H9 (cell line): Measurements from ENCODE around the gene TRIM40. TPM values are rescaled to one million over a fixed set of nuclear protein-coding genes. Genes with fewer than 3 reads are reported as not detected.

Experiments used
- DNase-seq: peaks from one replicate; pipeline ENCODE4 v3.0.0-alpha.2; 2017
- H2AFZ ChIP-seq: one replicate; pipeline ENCODE4 v1.6.1; 2013; ENCODE audit warnings: mild to moderate bottlenecking, low read length, control low read depth, moderate library complexity
- H2AK5ac ChIP-seq: 2 replicates; pipeline ENCODE4 v1.6.1; 2013; ENCODE audit warnings: low read length, control low read depth, mixed read lengths; ENCODE audit not compliant: insufficient read length
- H2BK120ac ChIP-seq: one replicate; pipeline ENCODE4 v1.6.1; 2013; ENCODE audit warnings: low read depth, mild to moderate bottlenecking, low read length, control low read depth, inconsistent platforms; ENCODE audit not compliant: poor library complexity, severe bottlenecking
- H2BK12ac ChIP-seq: 2 replicates; pipeline ENCODE4 v1.6.1; 2013; ENCODE audit warnings: low read length, control low read depth, mixed read lengths, low read depth; ENCODE audit not compliant: insufficient read length
- H2BK15ac ChIP-seq: 2 replicates; pipeline ENCODE4 v1.6.1; 2013; ENCODE audit warnings: low read depth, low read length, control low read depth
- H2BK20ac ChIP-seq: one replicate; pipeline ENCODE4 v1.6.1; 2013; ENCODE audit warnings: low read depth, mild to moderate bottlenecking, low read length, control low read depth, inconsistent platforms; ENCODE audit not compliant: poor library complexity, severe bottlenecking
- H2BK5ac ChIP-seq: 2 replicates; pipeline ENCODE4 v1.6.1; 2013; ENCODE audit warnings: low read length, control low read depth, mixed read lengths; ENCODE audit not compliant: insufficient read length
- H3K14ac ChIP-seq: 2 replicates; pipeline ENCODE4 v1.6.1; 2013; ENCODE audit warnings: low read length, control low read depth; ENCODE audit not compliant: insufficient read depth
- H3K18ac ChIP-seq: 2 replicates; pipeline ENCODE4 v1.6.1; 2013; ENCODE audit warnings: low read depth, mild to moderate bottlenecking, mixed read lengths, low read length, control low read depth; ENCODE audit not compliant: insufficient read length
- H3K23ac ChIP-seq: 2 replicates; pipeline ENCODE4 v1.6.1; 2013; ENCODE audit warnings: low read length, control low read depth, mixed read lengths, low read depth; ENCODE audit not compliant: insufficient read length
- H3K23me2 ChIP-seq: 2 replicates; pipeline ENCODE4 v1.6.1; 2013; ENCODE audit warnings: low read depth, mild to moderate bottlenecking, mixed read lengths, low read length, control low read depth; ENCODE audit not compliant: insufficient read length, poor library complexity, severe bottlenecking
- H3K27ac ChIP-seq: 2 replicates; pipeline ENCODE4 v1.5.1; 2013; ENCODE audit warnings: low read length, control low read depth, mixed read lengths, low read depth; ENCODE audit not compliant: insufficient read length
- H3K27me3 ChIP-seq: 2 replicates; pipeline ENCODE4 v1.6.1; 2013; ENCODE audit warnings: low read length, control low read depth, inconsistent platforms; ENCODE audit not compliant: insufficient read depth
- H3K4ac ChIP-seq: 2 replicates; pipeline ENCODE4 v1.6.1; 2013; ENCODE audit warnings: low read depth, mild to moderate bottlenecking, control low read depth, inconsistent platforms, low read length, moderate library complexity
- H3K4me1 ChIP-seq: 2 replicates; pipeline ENCODE4 v1.6.1; 2013; ENCODE audit warnings: low read length, control low read depth, inconsistent platforms; ENCODE audit not compliant: insufficient read depth
- H3K4me2 ChIP-seq: 2 replicates; pipeline ENCODE4 v1.6.1; 2013; ENCODE audit warnings: low read length, control low read depth, mixed read lengths; ENCODE audit not compliant: insufficient read length, insufficient read depth
- H3K56ac ChIP-seq: 2 replicates; pipeline ENCODE4 v1.6.1; 2013; ENCODE audit warnings: low read depth, mild to moderate bottlenecking, mixed read lengths, low read length, control low read depth; ENCODE audit not compliant: insufficient read length
- H3K79me1 ChIP-seq: 2 replicates; pipeline ENCODE4 v1.6.1; 2013; ENCODE audit warnings: low read depth, mild to moderate bottlenecking, moderate library complexity, low read length, control low read depth, inconsistent platforms; ENCODE audit not compliant: insufficient read depth, poor library complexity, severe bottlenecking
- H3K79me2 ChIP-seq: 2 replicates; pipeline ENCODE4 v1.6.1; 2013; ENCODE audit warnings: low read length, control low read depth, inconsistent platforms; ENCODE audit not compliant: insufficient read depth
- H3K9ac ChIP-seq: 2 replicates; pipeline ENCODE4 v1.6.1; 2013; ENCODE audit warnings: low read length, control low read depth, mixed read lengths; ENCODE audit not compliant: insufficient read length; ENCODE audit errors: extremely low read depth
- H3K9me3 ChIP-seq: one replicate; pipeline ENCODE4 v1.6.1; 2013; ENCODE audit warnings: low read depth, low read length, inconsistent platforms; ENCODE audit not compliant: control insufficient read depth
- H3T11ph ChIP-seq: one replicate; pipeline ENCODE4 v1.6.1; 2013; ENCODE audit warnings: mild to moderate bottlenecking, low read length, control low read depth, inconsistent platforms
- H4K20me1 ChIP-seq: one replicate; pipeline ENCODE4 v1.6.1; 2013; ENCODE audit not compliant: control insufficient read depth, insufficient read length, insufficient read depth
- H4K5ac ChIP-seq: 2 replicates; pipeline ENCODE4 v1.6.1; 2013; ENCODE audit warnings: low read depth, mild to moderate bottlenecking, mixed read lengths, low read length, control low read depth; ENCODE audit not compliant: insufficient read length
- H4K8ac ChIP-seq: replicated peaks from 2 replicates; pipeline ENCODE4 v1.6.1; 2013; ENCODE audit warnings: low read length, control low read depth, mixed read lengths, low read depth; ENCODE audit not compliant: insufficient read length
- H4K91ac ChIP-seq: 2 replicates; pipeline ENCODE4 v1.6.1; 2013; ENCODE audit warnings: low read depth, mild to moderate bottlenecking, moderate library complexity, mixed read lengths, low read length, control low read depth; ENCODE audit not compliant: insufficient read length
- H3K27ac Mint-ChIP-seq, 3 experiments: 2 replicates in 2 of 3; 3 replicates in 1 of 3; pipeline ENCODE4 v1.8.0; 2020 to 2021; ENCODE audit warnings: mixed read lengths in 3 of 3, mild to moderate bottlenecking in 1 of 3, moderate library complexity in 1 of 3
- H3K27me3 Mint-ChIP-seq: 2 replicates; pipeline ENCODE4 v1.8.0; 2021; ENCODE audit warnings: low read depth, mild to moderate bottlenecking, moderate library complexity, mixed read lengths
- H3K36me3 Mint-ChIP-seq, 3 experiments: 2 replicates in 2 of 3; 3 replicates in 1 of 3; pipeline ENCODE4 v1.8.0; 2020 to 2021; ENCODE audit warnings: low read depth in 3 of 3, mixed read lengths in 3 of 3; ENCODE audit not compliant: insufficient read depth in 1 of 3
- H3K4me1 Mint-ChIP-seq, 2 experiments: 2 replicates each; pipeline ENCODE4 v1.8.0; 2020; ENCODE audit warnings: mixed read lengths in 2 of 2
- H3K4me3 Mint-ChIP-seq, 2 experiments: 2 replicates in 1 of 2; 3 replicates in 1 of 2; pipeline ENCODE4 v1.8.0; 2020 to 2021; ENCODE audit warnings: mild to moderate bottlenecking in 2 of 2, mixed read lengths in 2 of 2, moderate library complexity in 1 of 2
- H3K9me3 Mint-ChIP-seq, 2 experiments: 2 replicates in 1 of 2; 3 replicates in 1 of 2; pipeline ENCODE4 v1.8.0; 2020; ENCODE audit warnings: mild to moderate bottlenecking in 2 of 2, mixed read lengths in 2 of 2, moderate library complexity in 1 of 2
- CTCF ChIP-seq: fragments of 200-600 bp; sonication (generic); conservative IDR thresholded peaks from 3 replicates; pipeline ENCODE4 v1.8.0; 2021; ENCODE audit warnings: antibody characterized with exemption, mild to moderate bottlenecking
- WGBS: extraction: QIAGEN DNeasy Blood & Tissue Kit; methylation state at CpG from one replicate; pipeline ENCODE4 v1.1.7; 2013; ENCODE audit warnings: missing lambda C conversion rate, low lambda C conversion rate, mixed read lengths; ENCODE audit not compliant: insufficient read length; ENCODE audit errors: extremely low coverage; 5-methylcytosine and 5-hydroxymethylcytosine counted together
- total RNA-seq: library from RNA; stranded (reverse); gene quantifications from 2 replicates; pipeline ENCODE4 v1.2.1, GENCODE V29; 2021

TRIM40 gene
- total RNA-seq, 1 experiment from 2014 or later = not detected

- H3K9me3 Mint-ChIP-seq = peaks cover 0 to 5% of the 10 kb centered on the region in 2 experiments; a peak in 3 of 5 replicates
- H3K79me2 ChIP-seq = no peaks in the 10 kb centered on the region
- no peaks in the 10 kb centered on the region for H4K20me1 ChIP-seq
- no peak overlapping the region for H3T11ph ChIP-seq
- H3K9me3 ChIP-seq = no peaks in the 10 kb centered on the region
- no peak overlapping the region for H3K14ac ChIP-seq
- no peak overlapping the region for H3K9ac ChIP-seq
- H3K4me1 Mint-ChIP-seq = no peaks in the 10 kb centered on the region; a peak in 1 of 4 replicates
- no peak overlapping the region for H3K27ac ChIP-seq
- H3K56ac ChIP-seq = no peak overlapping the region
- no peak overlapping the region for H2BK15ac ChIP-seq
- no peak overlapping the region for H3K4me2 ChIP-seq
- no peak overlapping the region for H2BK12ac ChIP-seq
- H3K79me1 ChIP-seq = no peaks in the 10 kb centered on the region
- H2BK5ac ChIP-seq = no peak overlapping the region
- no peaks in the 10 kb centered on the region for H3K23me2 ChIP-seq
- no peak overlapping the region for H4K91ac ChIP-seq
- no peak overlapping the region for H2BK120ac ChIP-seq
- H3K27me3 ChIP-seq = no peaks in the 10 kb centered on the region
- peaks cover 6 to 8% (median 7%) of the 10 kb centered on the region in 3 experiments; a peak in 5 of 7 replicates for H3K36me3 Mint-ChIP-seq
- DNase-seq = no peak
- H3K4me3 Mint-ChIP-seq = no peak overlapping the region
- H2AFZ ChIP-seq = no peak overlapping the region
- no peak for TF ChIP-seq CTCF
- H4K8ac ChIP-seq = no peak overlapping the region
- no peak overlapping the region for H2BK20ac ChIP-seq
- H3K4ac ChIP-seq = no peak overlapping the region
- H3K23ac ChIP-seq = no peak overlapping the region
- H3K18ac ChIP-seq = no peak overlapping the region
- H4K5ac ChIP-seq = no peak overlapping the region
- no peak overlapping the region for H3K27ac Mint-ChIP-seq
- H3K4me1 ChIP-seq = no peaks in the 10 kb centered on the region
- no peak overlapping the region for H2AK5ac ChIP-seq
- peaks cover 42% of the 10 kb centered on the region for H3K27me3 Mint-ChIP-seq
- WGBS = no CpG with 5 or more reads among the region's 1 CpG
Measured at GRCh38 chr6:30180145-30180544, 44.2 kb downstream of the TRIM40 start.
